ENCODE results near the gene EN2. TPM values are rescaled to one million over a fixed set of nuclear protein-coding genes. Genes with fewer than 3 reads are reported as not detected.

EN2 gene
- total RNA-seq, 1 donor from 2014 or later = not detected

DNA sequence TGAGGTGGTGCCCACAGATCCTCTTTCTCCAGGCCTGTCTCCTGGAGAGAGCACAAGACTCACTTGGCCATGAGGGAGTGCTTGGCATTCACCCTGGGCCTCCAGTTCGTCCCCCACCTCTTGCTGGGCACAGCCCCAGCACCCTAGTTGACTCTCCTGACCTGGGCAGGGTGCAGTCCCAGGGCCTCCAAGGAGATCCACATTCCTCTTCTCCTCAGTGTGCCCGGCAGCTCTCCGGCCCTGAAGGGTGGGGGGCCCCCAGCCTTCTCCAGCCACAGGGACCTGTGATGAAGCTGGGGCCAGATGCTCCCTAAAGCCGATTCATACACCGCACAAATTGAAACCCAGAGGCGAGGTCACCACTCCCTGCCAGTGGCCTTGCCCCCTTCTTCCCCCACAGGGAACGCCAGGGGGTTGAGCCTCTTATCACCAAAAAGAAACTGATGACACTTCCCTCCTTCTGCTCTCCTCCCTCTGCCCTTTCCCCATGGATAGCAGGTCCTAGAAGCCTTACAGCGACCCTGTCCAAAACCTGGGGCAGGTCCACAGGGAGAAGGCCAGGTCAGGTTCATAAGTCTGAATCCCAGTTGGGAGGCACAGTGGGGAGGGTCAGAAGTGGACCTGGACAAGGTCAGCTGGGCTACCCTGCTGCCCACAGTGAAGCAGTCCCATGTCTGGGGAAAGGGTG, 3.1 kb downstream of the EN2 start:
- DNase-seq (ENCODE audit: low read depth) = no peak
- TF ChIP-seq, protein P1, sequence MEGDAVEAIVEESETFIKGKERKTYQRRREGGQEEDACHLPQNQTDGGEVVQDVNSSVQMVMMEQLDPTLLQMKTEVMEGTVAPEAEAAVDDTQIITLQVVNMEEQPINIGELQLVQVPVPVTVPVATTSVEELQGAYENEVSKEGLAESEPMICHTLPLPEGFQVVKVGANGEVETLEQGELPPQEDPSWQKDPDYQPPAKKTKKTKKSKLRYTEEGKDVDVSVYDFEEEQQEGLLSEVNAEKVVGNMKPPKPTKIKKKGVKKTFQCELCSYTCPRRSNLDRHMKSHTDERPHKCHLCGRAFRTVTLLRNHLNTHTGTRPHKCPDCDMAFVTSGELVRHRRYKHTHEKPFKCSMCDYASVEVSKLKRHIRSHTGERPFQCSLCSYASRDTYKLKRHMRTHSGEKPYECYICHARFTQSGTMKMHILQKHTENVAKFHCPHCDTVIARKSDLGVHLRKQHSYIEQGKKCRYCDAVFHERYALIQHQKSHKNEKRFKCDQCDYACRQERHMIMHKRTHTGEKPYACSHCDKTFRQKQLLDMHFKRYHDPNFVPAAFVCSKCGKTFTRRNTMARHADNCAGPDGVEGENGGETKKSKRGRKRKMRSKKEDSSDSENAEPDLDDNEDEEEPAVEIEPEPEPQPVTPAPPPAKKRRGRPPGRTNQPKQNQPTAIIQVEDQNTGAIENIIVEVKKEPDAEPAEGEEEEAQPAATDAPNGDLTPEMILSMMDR (conservative IDR thresholded peaks at IDR 0.05; ENCODE audit: low read depth, low read length) = no peak
- H3K4me3 ChIP-seq (ENCODE audit: low read depth, low read length) = no peak overlapping the region

DNA sequence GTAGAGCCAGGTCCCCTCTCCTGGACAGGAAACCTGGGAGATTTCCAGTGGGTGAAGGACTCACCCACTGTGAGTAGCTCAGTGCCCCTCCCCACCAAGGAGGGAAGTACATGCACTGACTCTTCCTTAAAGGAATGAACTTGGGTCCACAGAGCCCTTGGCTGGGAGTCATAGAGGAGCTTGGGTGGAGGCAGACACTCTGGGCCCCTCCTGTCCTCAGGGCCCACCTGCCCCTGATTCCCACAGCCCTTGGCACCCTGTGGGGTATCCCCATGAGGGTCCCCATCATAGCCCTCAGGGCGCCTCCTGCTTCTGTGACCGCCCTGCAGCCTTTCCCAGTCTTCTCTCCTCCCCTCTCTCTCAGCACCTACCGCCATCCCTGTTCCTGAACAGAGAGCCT, 3.7 kb downstream of the EN2 start:
- TF ChIP-seq, protein P1 (conservative IDR thresholded peaks at IDR 0.05; ENCODE audit: low read depth, low read length) = no peak
- no peak overlapping the region for H3K4me3 ChIP-seq (ENCODE audit: low read depth, low read length)
- DNase-seq (ENCODE audit: low read depth) = no peak

DNA sequence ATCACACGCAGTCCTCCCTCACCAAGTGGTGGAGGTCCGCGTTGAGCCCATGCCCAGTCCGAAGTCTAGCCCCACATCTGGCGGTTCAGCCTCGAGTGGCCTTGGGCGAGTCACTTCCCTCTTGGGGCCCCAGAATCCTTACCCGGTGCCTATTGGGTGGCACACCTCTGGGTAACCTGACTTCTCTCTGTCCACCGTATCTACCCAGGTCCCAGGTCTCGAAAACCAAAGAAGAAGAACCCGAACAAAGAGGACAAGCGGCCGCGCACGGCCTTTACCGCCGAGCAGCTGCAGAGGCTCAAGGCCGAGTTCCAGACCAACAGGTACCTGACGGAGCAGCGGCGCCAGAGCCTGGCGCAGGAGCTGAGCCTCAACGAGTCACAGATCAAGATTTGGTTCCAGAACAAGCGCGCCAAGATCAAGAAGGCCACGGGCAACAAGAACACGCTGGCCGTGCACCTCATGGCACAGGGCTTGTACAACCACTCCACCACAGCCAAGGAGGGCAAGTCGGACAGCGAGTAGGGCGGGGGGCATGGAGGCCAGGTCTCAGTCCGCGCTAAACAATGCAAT, 4.3 kb downstream of the EN2 start:
- TF ChIP-seq, protein P1 (conservative IDR thresholded peaks at IDR 0.05; ENCODE audit: low read depth, low read length) = no peak
- no peak for DNase-seq (ENCODE audit: low read depth)
- H3K4me3 ChIP-seq (ENCODE audit: low read depth, low read length) = no peak overlapping the region

DNA sequence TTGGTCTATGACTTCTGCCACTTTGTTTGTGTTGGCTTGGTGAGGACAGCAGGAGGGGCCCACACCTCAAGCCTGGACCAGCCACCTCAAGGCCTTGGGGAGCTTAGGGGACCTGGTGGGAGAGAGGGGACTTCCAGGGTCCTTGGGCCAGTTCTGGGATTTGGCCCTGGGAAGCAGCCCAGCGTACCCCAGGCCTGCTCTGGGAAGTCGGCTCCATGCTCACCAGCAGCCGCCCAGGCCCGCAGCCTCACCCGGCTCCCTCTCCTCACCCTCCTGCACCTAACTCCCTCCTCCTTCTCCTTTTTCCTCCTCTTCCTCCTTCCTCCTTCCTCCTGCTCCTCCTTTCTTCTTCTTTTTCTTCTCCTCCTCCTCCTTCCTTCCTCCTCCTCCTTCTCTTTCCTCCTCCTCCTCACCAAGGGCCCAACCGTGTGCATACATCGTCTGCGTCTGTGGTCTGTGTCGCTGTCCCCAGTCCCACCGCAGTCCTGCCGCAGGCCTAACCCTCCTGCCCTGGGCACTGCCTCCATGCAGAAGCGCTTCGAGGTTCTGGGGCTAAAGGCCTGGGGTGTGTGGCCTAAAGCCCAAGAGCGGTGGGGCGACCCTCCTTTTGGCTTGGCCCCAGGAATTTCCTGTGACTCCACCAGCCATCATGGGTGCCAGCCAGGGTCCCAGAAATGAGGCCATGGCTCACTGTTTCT, 5.3 kb downstream of the EN2 start:
- TF ChIP-seq, protein P1 (conservative IDR thresholded peaks at IDR 0.05; ENCODE audit: low read depth, low read length) = no peak
- no peak overlapping the region for H3K4me3 ChIP-seq (ENCODE audit: low read depth, low read length)
- DNase-seq (ENCODE audit: low read depth) = no peak

DNA sequence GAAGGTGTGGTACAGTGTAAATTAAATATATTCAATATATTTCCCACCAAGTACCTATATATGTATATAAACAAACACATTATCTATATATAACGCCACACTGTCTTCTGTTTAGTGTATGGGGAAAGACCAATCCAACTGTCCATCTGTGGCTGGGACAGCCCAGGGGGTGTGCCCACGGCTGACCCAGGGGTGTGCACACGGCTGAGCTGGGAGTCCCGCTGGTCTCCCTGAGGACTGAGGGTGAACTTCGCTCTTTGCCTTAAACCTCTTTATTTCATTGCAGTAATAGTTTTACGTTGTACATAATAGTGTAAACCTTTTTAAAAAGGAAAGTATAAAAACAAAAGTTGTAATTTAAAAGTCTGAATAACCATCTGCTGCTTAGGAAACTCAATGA, 6.3 kb downstream of the EN2 start:
- TF ChIP-seq, protein P1 (conservative IDR thresholded peaks at IDR 0.05; ENCODE audit: low read depth, low read length) = no peak

DNA sequence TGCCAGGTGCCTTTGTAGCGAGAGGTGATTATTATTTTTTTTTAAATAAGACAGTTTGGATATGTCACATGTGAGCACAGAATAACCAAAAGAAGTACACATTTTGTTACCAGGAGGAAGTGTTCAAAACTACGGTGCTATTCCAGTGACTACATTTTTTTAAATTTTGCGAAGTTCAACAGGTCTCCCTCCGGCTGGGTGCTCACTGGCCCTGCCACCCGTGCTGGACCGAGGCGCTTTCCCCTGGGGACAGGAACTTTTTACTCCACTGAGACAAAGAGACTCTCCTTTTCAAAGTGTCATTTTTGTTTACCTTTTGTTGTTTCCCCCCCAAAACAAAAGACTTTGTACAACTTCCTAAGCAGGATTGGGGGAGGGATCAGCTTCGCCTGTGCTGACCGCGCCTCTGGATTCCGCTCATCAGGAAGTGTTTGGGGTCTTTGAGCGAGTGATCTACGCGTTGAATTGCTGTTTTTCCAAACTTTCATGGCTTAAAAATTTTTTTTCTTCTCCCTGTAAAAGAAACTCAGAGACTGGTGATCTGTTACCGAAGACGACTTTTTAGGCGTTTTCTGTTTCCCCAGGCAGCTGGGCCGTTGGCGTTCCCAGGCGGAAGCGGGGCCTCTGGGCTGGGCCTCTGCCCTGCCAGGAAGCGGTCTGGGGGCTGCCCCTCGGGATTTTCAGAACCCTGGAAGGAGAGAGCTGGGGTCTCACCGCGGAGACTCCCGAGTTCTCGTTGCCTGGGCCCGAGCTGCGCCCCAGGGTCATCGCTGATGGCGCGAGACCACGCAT, 7.2 kb downstream of the EN2 start:
- TF ChIP-seq, protein P1 (conservative IDR thresholded peaks at IDR 0.05; ENCODE audit: low read depth, low read length) = no peak
- no peak for DNase-seq (ENCODE audit: low read depth)
- no peak overlapping the region for H3K4me3 ChIP-seq (ENCODE audit: low read depth, low read length)

More for the DNA sequence above, 6.3 kb downstream of the EN2 start:
- H3K4me3 ChIP-seq (ENCODE audit: low read depth, low read length) = no peak overlapping the region
- DNase-seq (ENCODE audit: low read depth) = no peak
